OCI-LY1 (cell line): ENCODE data around the gene DENND1A.
"Not testable (repeated sequence)": the region's sequence is repeated elsewhere in the genome, so short reads cannot be mapped to it uniquely, and the experiment has no call there.

Source experiments
- EZH2 ChIP-seq: fragments of 200-600 bp; sonication (generic), shearing (Covaris generic); IDR thresholded peaks from 2 replicates; pipeline ENCODE4 v1.8.0; 2017; ENCODE audit warnings: borderline replicate concordance, mixed run types, mild to moderate bottlenecking, antibody characterized with exemption, low read length, moderate library complexity, mixed read lengths
- TF ChIP-seq, protein P1 (sequence below): fragments of 200-600 bp; sonication (generic), shearing (Covaris generic); IDR thresholded peaks from 2 replicates; pipeline ENCODE4 v1.5.1; 2017; ENCODE audit warnings: mild to moderate bottlenecking, antibody characterized with exemption, low read length, moderate library complexity, mixed read lengths

DNA sequence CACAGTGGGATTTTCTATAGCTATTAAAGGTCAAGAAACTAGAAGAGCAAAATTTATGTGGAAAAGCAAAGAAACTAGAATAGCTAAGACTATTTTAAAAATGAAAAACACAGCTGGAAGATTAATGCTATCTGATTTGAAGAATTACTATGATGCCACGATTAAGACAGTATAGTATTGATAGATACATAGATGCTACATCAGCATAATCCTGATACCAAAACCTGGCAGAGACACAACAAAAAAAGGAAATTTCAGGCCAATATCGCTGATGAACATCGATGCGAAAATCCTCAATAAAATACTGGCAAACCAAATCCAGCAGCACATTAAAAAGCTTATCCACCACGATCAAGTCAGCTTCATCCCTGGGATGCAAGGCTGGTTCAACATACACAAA is 201.4 kb downstream of the DENND1A start:
- TF ChIP-seq, protein P1, sequence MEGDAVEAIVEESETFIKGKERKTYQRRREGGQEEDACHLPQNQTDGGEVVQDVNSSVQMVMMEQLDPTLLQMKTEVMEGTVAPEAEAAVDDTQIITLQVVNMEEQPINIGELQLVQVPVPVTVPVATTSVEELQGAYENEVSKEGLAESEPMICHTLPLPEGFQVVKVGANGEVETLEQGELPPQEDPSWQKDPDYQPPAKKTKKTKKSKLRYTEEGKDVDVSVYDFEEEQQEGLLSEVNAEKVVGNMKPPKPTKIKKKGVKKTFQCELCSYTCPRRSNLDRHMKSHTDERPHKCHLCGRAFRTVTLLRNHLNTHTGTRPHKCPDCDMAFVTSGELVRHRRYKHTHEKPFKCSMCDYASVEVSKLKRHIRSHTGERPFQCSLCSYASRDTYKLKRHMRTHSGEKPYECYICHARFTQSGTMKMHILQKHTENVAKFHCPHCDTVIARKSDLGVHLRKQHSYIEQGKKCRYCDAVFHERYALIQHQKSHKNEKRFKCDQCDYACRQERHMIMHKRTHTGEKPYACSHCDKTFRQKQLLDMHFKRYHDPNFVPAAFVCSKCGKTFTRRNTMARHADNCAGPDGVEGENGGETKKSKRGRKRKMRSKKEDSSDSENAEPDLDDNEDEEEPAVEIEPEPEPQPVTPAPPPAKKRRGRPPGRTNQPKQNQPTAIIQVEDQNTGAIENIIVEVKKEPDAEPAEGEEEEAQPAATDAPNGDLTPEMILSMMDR, result not testable (repeated sequence)
- not testable (repeated sequence) for TF ChIP-seq EZH2
